Suprapubic skin (tissue), 4 donors: ENCODE measurements around the gene UBN1. TPM values are rescaled to one million over a fixed set of nuclear protein-coding genes. Genes with fewer than 3 reads are reported as not detected.

Source experiments
- DNase-seq, 2 donors: peaks; one replicate each; pipeline ENCODE4 v3.0.0-alpha.2; 2019; ENCODE audit warnings: low spot score in 2 of 2
- H3K27ac ChIP-seq: fragments of 200-600 bp; sonication (generic); one replicate; pipeline ENCODE4 v1.5.1; 2019
- H3K27me3 ChIP-seq: fragments of 200-600 bp; sonication (generic); one replicate; pipeline ENCODE4 v1.5.1; 2019
- H3K36me3 ChIP-seq: fragments of 200-600 bp; sonication (generic); one replicate; pipeline ENCODE4 v1.5.1; 2019
- H3K4me1 ChIP-seq: fragments of 200-600 bp; sonication (generic); one replicate; pipeline ENCODE4 v1.5.1; 2019
- H3K4me3 ChIP-seq: fragments of 200-600 bp; sonication (generic); one replicate; pipeline ENCODE4 v1.5.1; 2019; ENCODE audit warnings: mild to moderate bottlenecking
- H3K9me3 ChIP-seq: fragments of 200-600 bp; sonication (generic); one replicate; pipeline ENCODE4 v1.5.1; 2019
- CTCF ChIP-seq, 2 donors: fragments of 200-600 bp in 1 of 2; fragments of 450-650 bp in 1 of 2; sonication (generic) in 1 of 2; IDR thresholded peaks; one replicate each; pipeline ENCODE4 v1.5.1; 2016 to 2019; ENCODE audit warnings: antibody characterized with exemption in 2 of 2, mild to moderate bottlenecking in 1 of 2, moderate library complexity in 1 of 2
- EP300 ChIP-seq: sonication (generic); formaldehyde crosslinking; IDR thresholded peaks from one replicate; pipeline ENCODE4 v1.6.1; 2017; ENCODE audit warnings: antibody characterized with exemption
- POLR2A ChIP-seq, 2 donors: fragments of 450-650 bp; IDR thresholded peaks; one replicate each; pipeline ENCODE4 v1.6.1; 2017; ENCODE audit warnings: antibody characterized with exemption in 2 of 2, mild to moderate bottlenecking in 2 of 2, moderate library complexity in 2 of 2
- POLR2AphosphoS5 ChIP-seq, 3 donors: sonication (generic); formaldehyde crosslinking; IDR thresholded peaks; one replicate each; pipeline ENCODE4 v1.6.1; 2017; ENCODE audit warnings: antibody characterized with exemption in 3 of 3
- WGBS: methylation state at CpG from one replicate; pipeline ENCODE4 v1.1.5; 2018; 5-methylcytosine and 5-hydroxymethylcytosine counted together
- total RNA-seq, 4 donors: library from RNA; depleted of rRNA; stranded (reverse); fragments of >200 nt; gene quantifications; one replicate each; pipeline ENCODE4 v1.1.0, GENCODE V29; 2016

The UBN1 gene
- total RNA-seq, 4 donors from 2014 or later, result 25.7 to 43.9 (median 38.6) TPM

- H3K27ac ChIP-seq, result no peak overlapping the region
- no peak for DNase-seq
- H3K27me3 ChIP-seq, result no peaks in the 10 kb centered on the region
- no peaks in the 10 kb centered on the region for H3K9me3 ChIP-seq
- peaks cover 98% of the 10 kb centered on the region for H3K36me3 ChIP-seq
- H3K4me1 ChIP-seq, result peaks cover 11% of the 10 kb centered on the region
- WGBS, result 86% methylated on average over 7 of the region's 8 CpGs
- no peak for TF ChIP-seq POLR2A (IDR thresholded peaks at IDR 0.05)
- TF ChIP-seq EP300, result no peak
- no peak for TF ChIP-seq CTCF (IDR thresholded peaks at IDR 0.05)
- no peak for TF ChIP-seq POLR2AphosphoS5 (IDR thresholded peaks at IDR 0.05)
- H3K4me3 ChIP-seq, result no peak overlapping the region
These were observed 27.4 kb downstream of the UBN1 start for GRCh38 chr16:4874666-4875065.

- Histone ChIP-seq H3K36me3 (peaks cover 100% of the 10 kb centered on the region), H3K4me1 (peaks cover 6% of the 10 kb centered on the region)
These were observed 29.5 kb downstream of the UBN1 start for GRCh38 chr16:4876646-4877379.

GRCh38 chr16:4877380-4877685 lies 30.1 kb downstream of the UBN1 start:
- Histone ChIP-seq H3K9me3 (no peaks in the 10 kb centered on the region), H3K36me3 (peaks cover 98% of the 10 kb centered on the region), H3K4me1 (peaks cover 6% of the 10 kb centered on the region), H3K27me3 (no peaks in the 10 kb centered on the region), H3K27ac (no peak overlapping the region), H3K4me3 (no peak overlapping the region)
- DNase-seq, result no peak
- TF ChIP-seq CTCF (IDR thresholded peaks at IDR 0.05) (no peak), POLR2AphosphoS5 (IDR thresholded peaks at IDR 0.05) (no peak), EP300 (no peak), POLR2A (IDR thresholded peaks at IDR 0.05) (no peak)
- 74% methylated on average over 14 of the region's 14 CpGs for WGBS

More at GRCh38 chr16:4876646-4877379, 29.5 kb downstream of the UBN1 start:
- TF ChIP-seq EP300 (no peak), CTCF (IDR thresholded peaks at IDR 0.05) (no peak), POLR2A (IDR thresholded peaks at IDR 0.05) (no peak), POLR2AphosphoS5 (IDR thresholded peaks at IDR 0.05) (no peak)
- no peak overlapping the region for H3K27ac ChIP-seq
- H3K4me3 ChIP-seq, result no peak overlapping the region
- no peaks in the 10 kb centered on the region for H3K9me3 ChIP-seq
- DNase-seq, result no peak
- 89% methylated on average over 11 of the region's 11 CpGs for WGBS
- no peaks in the 10 kb centered on the region for H3K27me3 ChIP-seq

GRCh38 chr16:4879049-4879448 lies 31.8 kb downstream of the UBN1 start:
- no peaks in the 10 kb centered on the region for H3K9me3 ChIP-seq
- H3K27ac ChIP-seq, result no peak overlapping the region
- no peaks in the 10 kb centered on the region for H3K27me3 ChIP-seq
- no peak for DNase-seq
- peaks cover 96% of the 10 kb centered on the region for H3K36me3 ChIP-seq
- 61% methylated on average over 4 of the region's 4 CpGs for WGBS
- no peak overlapping the region for H3K4me3 ChIP-seq
- TF ChIP-seq POLR2AphosphoS5 (IDR thresholded peaks at IDR 0.05), result no peak
- no peak for TF ChIP-seq CTCF (IDR thresholded peaks at IDR 0.05)
- no peak for TF ChIP-seq EP300
- TF ChIP-seq POLR2A (IDR thresholded peaks at IDR 0.05), result no peak
- peaks cover 10% of the 10 kb centered on the region for H3K4me1 ChIP-seq

- no peak for DNase-seq
- no peak overlapping the region for H3K4me3 ChIP-seq
- 88% methylated on average over 10 of the region's 17 CpGs for WGBS
- no peaks in the 10 kb centered on the region for H3K27me3 ChIP-seq
- peaks cover 96% of the 10 kb centered on the region for H3K36me3 ChIP-seq
- TF ChIP-seq POLR2AphosphoS5 (IDR thresholded peaks at IDR 0.05) (no peak), CTCF (IDR thresholded peaks at IDR 0.05) (no peak), EP300 (no peak), POLR2A (IDR thresholded peaks at IDR 0.05) (no peak)
- H3K9me3 ChIP-seq, result no peaks in the 10 kb centered on the region
- no peak overlapping the region for H3K27ac ChIP-seq
- peaks cover 10% of the 10 kb centered on the region for H3K4me1 ChIP-seq
These were observed 32.8 kb downstream of the UBN1 start for GRCh38 chr16:4880006-4880580.
